Mesenchymal stem cell (in vitro differentiated cells and primary cell): ENCODE data around the gene CMC2.

Experiments
- DNase-seq: peaks from one replicate; pipeline ENCODE4 v3.0.0-alpha.2; 2013
- H2AFZ ChIP-seq: one replicate; pipeline ENCODE4 v1.6.1; 2013; ENCODE audit warnings: low read depth, mild to moderate bottlenecking, control low read depth, inconsistent platforms, low read length, moderate library complexity
- H2AK5ac ChIP-seq: 2 replicates; pipeline ENCODE4 v1.6.1; 2013; ENCODE audit warnings: low read length, moderate library complexity, mild to moderate bottlenecking, inconsistent platforms; ENCODE audit not compliant: severe bottlenecking
- H2BK120ac ChIP-seq: one replicate; pipeline ENCODE4 v1.6.1; 2013; ENCODE audit warnings: low read depth, mild to moderate bottlenecking, inconsistent platforms, low read length, moderate library complexity
- H2BK12ac ChIP-seq, 2 experiments: one replicate each; pipeline ENCODE4 v1.6.1; 2013; ENCODE audit warnings: inconsistent platforms in 2 of 2, low read length in 2 of 2, mild to moderate bottlenecking in 2 of 2, moderate library complexity in 2 of 2, control low read depth in 1 of 2
- H2BK15ac ChIP-seq: one replicate; pipeline ENCODE4 v1.6.1; 2013; ENCODE audit warnings: mild to moderate bottlenecking, low read depth, inconsistent platforms; ENCODE audit not compliant: poor library complexity, severe bottlenecking
- H2BK5ac ChIP-seq: 2 replicates; pipeline ENCODE4 v1.6.1; 2013; ENCODE audit warnings: low read depth, mild to moderate bottlenecking, low read length, control low read depth, inconsistent platforms; ENCODE audit not compliant: poor library complexity, severe bottlenecking
- H3K14ac ChIP-seq, 2 experiments: one replicate each; pipeline ENCODE4 v1.6.1; 2013; ENCODE audit warnings: inconsistent platforms in 2 of 2, low read length in 2 of 2, control low read depth in 1 of 2, mild to moderate bottlenecking in 1 of 2, moderate library complexity in 1 of 2
- H3K18ac ChIP-seq, 2 experiments: one replicate each; pipeline ENCODE4 v1.6.1; 2013; ENCODE audit warnings: inconsistent platforms in 2 of 2, low read length in 2 of 2, control low read depth in 1 of 2, low read depth in 1 of 2, mild to moderate bottlenecking in 1 of 2
- H3K23ac ChIP-seq, 2 experiments: one replicate each; pipeline ENCODE4 v1.6.1; 2013; ENCODE audit warnings: inconsistent platforms in 2 of 2, low read length in 2 of 2, mild to moderate bottlenecking in 2 of 2, moderate library complexity in 2 of 2, control low read depth in 1 of 2
- H3K27ac ChIP-seq: 2 replicates; pipeline ENCODE4 v1.5.1; 2013; ENCODE audit warnings: mild to moderate bottlenecking, moderate library complexity, low read length, control low read depth, inconsistent platforms; ENCODE audit not compliant: poor library complexity, severe bottlenecking
- H3K27me3 ChIP-seq, 2 experiments: 2 replicates each; pipeline versions ENCODE4 v1.6.1 to v1.7.0; 2013; ENCODE audit warnings: low read length in 2 of 2, mild to moderate bottlenecking in 2 of 2, moderate library complexity in 2 of 2, control low read depth in 1 of 2, inconsistent platforms in 1 of 2; ENCODE audit not compliant: control insufficient read depth in 1 of 2, insufficient read depth in 1 of 2
- H3K36me3 ChIP-seq, 2 experiments: 2 replicates each; pipeline versions ENCODE4 v1.6.1 to v1.7.0; 2013; ENCODE audit warnings: low read length in 2 of 2, control low read depth in 1 of 2, inconsistent platforms in 1 of 2, low read depth in 1 of 2, mild to moderate bottlenecking in 1 of 2; ENCODE audit not compliant: insufficient read depth in 2 of 2, control insufficient read depth in 1 of 2
- H3K4ac ChIP-seq, 2 experiments: one replicate each; pipeline ENCODE4 v1.6.1; 2013; ENCODE audit warnings: inconsistent platforms in 2 of 2, low read length in 2 of 2, mild to moderate bottlenecking in 2 of 2, moderate library complexity in 2 of 2, control low read depth in 1 of 2, low read depth in 1 of 2
- H3K4me1 ChIP-seq: 2 replicates; pipeline ENCODE4 v1.6.1; 2013; ENCODE audit warnings: low read depth, low read length, control low read depth; ENCODE audit not compliant: control insufficient read depth, insufficient read depth
- H3K4me2 ChIP-seq: 2 replicates; pipeline ENCODE4 v1.6.1; 2013; ENCODE audit warnings: low read length, mild to moderate bottlenecking, inconsistent platforms; ENCODE audit not compliant: poor library complexity, severe bottlenecking
- H3K4me3 ChIP-seq, 2 experiments: 2 replicates each; pipeline versions ENCODE4 v1.5.1 to v1.7.0; 2013; ENCODE audit warnings: low read length in 2 of 2, mild to moderate bottlenecking in 2 of 2, control low read depth in 1 of 2, low read depth in 1 of 2; ENCODE audit not compliant: insufficient read depth in 1 of 2
- H3K79me1 ChIP-seq: replicated peaks from 2 replicates; pipeline ENCODE4 v1.6.1; 2013; ENCODE audit warnings: mild to moderate bottlenecking, control low read depth, low read length, inconsistent platforms; ENCODE audit not compliant: poor library complexity, severe bottlenecking
- H3K9ac ChIP-seq: 2 replicates; pipeline ENCODE4 v1.7.0; 2013; ENCODE audit warnings: mild to moderate bottlenecking, low read length, moderate library complexity
- H3K9me3 ChIP-seq: 2 replicates; pipeline ENCODE4 v1.7.0; 2013; ENCODE audit warnings: mild to moderate bottlenecking, low read length; ENCODE audit not compliant: control insufficient read depth
- H4K8ac ChIP-seq: one replicate; pipeline ENCODE4 v1.6.1; 2013; ENCODE audit warnings: inconsistent platforms, mild to moderate bottlenecking, low read length, moderate library complexity
- H4K91ac ChIP-seq: one replicate; pipeline ENCODE4 v1.6.1; 2013; ENCODE audit warnings: mild to moderate bottlenecking, low read length, inconsistent platforms
- WGBS: methylation state at CpG from one replicate; pipeline ENCODE4 v1.1.7; 2013; ENCODE audit warnings: mixed read lengths; 5-methylcytosine and 5-hydroxymethylcytosine counted together

CMC2 gene

GRCh38 chr16:81001330-81001729, 5.4 kb downstream of the CMC2 start:
- WGBS: 94% methylated on average over 5 of the region's 5 CpGs

DNA sequence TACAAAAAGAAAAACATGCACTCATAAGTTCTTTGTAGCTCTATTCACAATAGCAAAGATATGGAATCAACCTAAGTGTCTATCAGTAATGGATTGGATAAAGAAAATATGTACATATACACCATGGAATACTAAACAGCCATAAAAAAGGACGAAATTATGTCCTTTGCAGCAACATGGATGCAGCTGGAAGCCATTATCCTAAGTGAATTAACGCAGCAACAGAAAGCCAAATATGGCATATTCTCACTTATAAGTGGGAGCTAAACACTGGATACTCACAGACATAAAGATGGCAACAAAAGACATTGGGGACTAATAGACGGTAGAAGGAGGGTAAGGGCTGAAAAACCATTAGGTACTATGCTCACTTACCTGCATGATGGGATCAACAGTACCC, 5.8 kb downstream of the CMC2 start:
- Histone ChIP-seq H3K9ac (no peak overlapping the region), H3K27ac (no peak overlapping the region)

More at GRCh38 chr16:81001330-81001729, 5.4 kb downstream of the CMC2 start:
- Histone ChIP-seq H2BK15ac (no peak overlapping the region), H3K18ac (no peak overlapping the region), H2BK5ac (no peak overlapping the region), H3K27ac (no peak overlapping the region), H3K9me3 (no peaks in the 10 kb centered on the region), H2AK5ac (no peak overlapping the region), H3K14ac (no peak overlapping the region), H3K4me2 (no peak overlapping the region), H2BK120ac (no peak overlapping the region), H4K8ac (no peak overlapping the region), H3K23ac (no peak overlapping the region), H3K4me1 (peaks cover 8% of the 10 kb centered on the region), H3K79me1 (no peaks in the 10 kb centered on the region), H3K4me3 (no peak overlapping the region), H3K27me3 (no peaks in the 10 kb centered on the region), H3K36me3 (no peaks in the 10 kb centered on the region), H3K4ac (no peak overlapping the region), H2BK12ac (no peak overlapping the region), H4K91ac (no peak overlapping the region), H3K9ac (no peak overlapping the region), H2AFZ (no peak overlapping the region)
- no peak for DNase-seq

GRCh38 chr16:80997964-80998620, 8.6 kb downstream of the CMC2 start:
- 99% methylated on average over 5 of the region's 7 CpGs for WGBS
- H3K4ac ChIP-seq: no peak overlapping the region
- no peaks in the 10 kb centered on the region for H3K79me1 ChIP-seq
- H4K91ac ChIP-seq: no peak overlapping the region
- H2BK120ac ChIP-seq: no peak overlapping the region
- H2AFZ ChIP-seq: no peak overlapping the region
- H3K23ac ChIP-seq: no peak overlapping the region
- no peak for DNase-seq
- no peak overlapping the region for H3K18ac ChIP-seq
- H3K9ac ChIP-seq: peak overlapping the region; percentile 6
- peak overlapping the region; percentile 3 for H3K27ac ChIP-seq
- H2BK5ac ChIP-seq: no peak overlapping the region
- no peak overlapping the region for H3K4me3 ChIP-seq
- H3K4me2 ChIP-seq: no peak overlapping the region
- no peak overlapping the region for H2BK12ac ChIP-seq
- no peaks in the 10 kb centered on the region for H3K9me3 ChIP-seq
- no peaks in the 10 kb centered on the region for H3K4me1 ChIP-seq
- no peaks in the 10 kb centered on the region for H3K36me3 ChIP-seq
- no peak overlapping the region for H2BK15ac ChIP-seq
- H4K8ac ChIP-seq: no peak overlapping the region
- H3K27me3 ChIP-seq: no peaks in the 10 kb centered on the region
- H3K14ac ChIP-seq: no peak overlapping the region
- H2AK5ac ChIP-seq: no peak overlapping the region

More for the DNA sequence above, 5.8 kb downstream of the CMC2 start:
- no peak overlapping the region for H3K23ac ChIP-seq
- no peak overlapping the region for H2AFZ ChIP-seq
- H3K36me3 ChIP-seq: no peaks in the 10 kb centered on the region
- H3K4me1 ChIP-seq: peaks cover 8% of the 10 kb centered on the region
- H4K91ac ChIP-seq: no peak overlapping the region
- H2BK12ac ChIP-seq: no peak overlapping the region
- H3K27me3 ChIP-seq: no peaks in the 10 kb centered on the region
- no peak overlapping the region for H2BK120ac ChIP-seq
- H2BK15ac ChIP-seq: no peak overlapping the region
- H3K4me3 ChIP-seq: no peak overlapping the region
- H2AK5ac ChIP-seq: peak overlapping the region; percentile 54
- H3K4me2 ChIP-seq: no peak overlapping the region
- 100% methylated on average over 3 of the region's 3 CpGs for WGBS
- H3K14ac ChIP-seq: no peak overlapping the region
- H2BK5ac ChIP-seq: no peak overlapping the region
- H4K8ac ChIP-seq: no peak overlapping the region
- no peak for DNase-seq
- no peak overlapping the region for H3K18ac ChIP-seq
- H3K4ac ChIP-seq: no peak overlapping the region
- H3K79me1 ChIP-seq: no peaks in the 10 kb centered on the region
- no peaks in the 10 kb centered on the region for H3K9me3 ChIP-seq

DNA sequence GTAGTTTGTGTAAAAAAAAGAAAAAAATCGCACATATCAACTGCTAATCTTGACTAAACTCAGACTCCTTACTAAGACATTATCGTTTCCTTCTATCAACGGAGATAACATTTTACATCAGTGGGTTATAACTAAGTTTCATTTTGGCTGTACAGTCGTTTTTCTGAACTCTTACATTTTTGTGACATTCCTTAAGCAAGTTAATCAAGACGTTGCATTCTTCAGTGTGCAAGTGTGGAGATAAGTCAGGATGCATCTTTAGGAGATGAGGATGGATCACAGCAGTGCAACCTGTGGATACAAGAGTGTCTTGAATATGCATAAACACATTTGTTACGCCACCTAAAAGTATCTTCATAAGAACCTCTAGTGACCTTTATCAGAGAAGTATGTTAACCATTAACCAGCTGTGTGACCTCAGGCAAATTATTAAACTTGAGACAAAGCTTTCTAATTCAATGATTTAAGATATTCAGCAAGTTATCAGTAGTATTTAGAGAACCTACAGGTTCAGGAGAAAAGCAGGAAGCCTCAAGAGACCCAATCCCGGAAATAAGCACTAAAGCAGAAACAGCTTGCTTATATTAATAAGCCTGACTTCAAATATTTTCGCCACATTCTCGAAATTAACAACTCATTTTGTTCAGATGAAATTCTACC, 9.4 kb downstream of the CMC2 start:
- Histone ChIP-seq H3K27me3 (no peaks in the 10 kb centered on the region), H3K4me1 (no peaks in the 10 kb centered on the region), H2BK5ac (no peak overlapping the region), H3K4me3 (peak overlapping the region in 1 of 2 experiments; percentile 40), H3K27ac (peak overlapping the region; percentile 47), H3K4ac (no peak overlapping the region), H2AK5ac (no peak overlapping the region), H2BK120ac (no peak overlapping the region), H3K4me2 (peak overlapping the region; percentile 52), H3K36me3 (no peaks in the 10 kb centered on the region), H3K23ac (no peak overlapping the region), H3K9me3 (no peaks in the 10 kb centered on the region), H3K9ac (peak overlapping the region; percentile 6), H4K91ac (no peak overlapping the region), H2AFZ (no peak overlapping the region), H3K14ac (no peak overlapping the region), H2BK12ac (no peak overlapping the region), H3K18ac (no peak overlapping the region), H3K79me1 (no peaks in the 10 kb centered on the region), H4K8ac (no peak overlapping the region), H2BK15ac (no peak overlapping the region)
- DNase-seq: peak; percentile 15
- 87% methylated on average over 6 of the region's 9 CpGs for WGBS
